Peyer's patch (tissue), 4 donors: ENCODE data around the gene SPACA6. TPM values are rescaled to one million over a fixed set of nuclear protein-coding genes. Genes with fewer than 3 reads are reported as not detected.
"Not testable (repeated sequence)": the region's sequence is repeated elsewhere in the genome, so short reads cannot be mapped to it uniquely, and the experiment has no call there.

Source experiments
- DNase-seq, 3 donors: peaks; one replicate each; pipeline ENCODE4 v3.0.0-alpha.2; 2017 to 2019
- H3K27ac ChIP-seq, 4 donors: fragments of 200-600 bp; sonication (generic); one replicate each; pipeline ENCODE4 v1.5.1; 2016 to 2019
- H3K27me3 ChIP-seq, 2 donors: fragments of 200-600 bp; sonication (generic); one replicate each; pipeline ENCODE4 v1.5.1; 2019
- H3K36me3 ChIP-seq, 3 donors: fragments of 200-600 bp; sonication (generic); one replicate each; pipeline ENCODE4 v1.5.1; 2016 to 2019
- H3K4me1 ChIP-seq, 4 donors: fragments of 200-600 bp; sonication (generic); one replicate each; pipeline ENCODE4 v1.5.1; 2016 to 2019
- H3K4me3 ChIP-seq, 4 donors: fragments of 200-600 bp; sonication (generic); 1 replicate in 3 of 4; 2 replicates in 1 of 4; pipeline ENCODE4 v1.5.1; 2016 to 2019; ENCODE audit warnings: mild to moderate bottlenecking in 1 of 4
- H3K9me3 ChIP-seq, 4 donors: fragments of 200-600 bp; sonication (generic); one replicate each; pipeline ENCODE4 v1.5.1; 2016 to 2019; ENCODE audit warnings: mild to moderate bottlenecking in 1 of 4
- CTCF ChIP-seq, 6 experiments: fragments of 450-650 bp in 4 of 6; fragments of 200-600 bp in 2 of 6; sonication (generic) in 1 of 6; IDR thresholded peaks; one replicate each; pipeline ENCODE4 v1.5.1; 2017 to 2019; ENCODE audit warnings: antibody characterized with exemption in 6 of 6, mild to moderate bottlenecking in 3 of 6, moderate library complexity in 1 of 6
- POLR2A ChIP-seq, 2 donors: fragments of 450-650 bp; IDR thresholded peaks; one replicate each; pipeline ENCODE4 v1.5.1; 2017; ENCODE audit warnings: antibody characterized with exemption in 2 of 2, mild to moderate bottlenecking in 2 of 2, moderate library complexity in 2 of 2
- total RNA-seq, 4 donors: library from RNA; depleted of rRNA; stranded (reverse); fragments of >200 nt; gene quantifications; one replicate each; pipeline ENCODE4 v1.1.0, GENCODE V29; 2016

Gene SPACA6
- 10 to 100 TPM in 3 of 4 donors, 1 to 10 TPM in 1; 3.0 to 29.7 (median 11.6) TPM for total RNA-seq

GRCh38 chr19:51693260-51693659, at the start of gene SPACA6:
Gene SPACA6, plus strand, starts transcription at chr19:51693330. Its CDS starts 197 bp downstream, at chr19:51693527.
- no peaks in the 10 kb centered on the region for H3K27me3 ChIP-seq
- no peak within 1 kb of the TSS for H3K27ac ChIP-seq
- H3K36me3 ChIP-seq = peaks cover 0 to 4% (median 0%) of the 10 kb centered on the region in 3 donors
- peaks cover 0 to 16% (median 7%) of the 10 kb centered on the region in 4 donors for H3K4me1 ChIP-seq
- DNase-seq = peak in 1 of 3 donors; percentile 37
- TF ChIP-seq CTCF (IDR thresholded peaks at IDR 0.05) (no peak), POLR2A (IDR thresholded peaks at IDR 0.05) (no peak)
- H3K4me3 ChIP-seq = peak within 1 kb of the TSS in 1 of 4 donors; percentile 87
- H3K9me3 ChIP-seq = no peaks in the 10 kb centered on the region

GRCh38 chr19:51644636-51645271, 48.4 kb upstream of the SPACA6 start:
- Histone ChIP-seq H3K9me3 (no peaks in the 10 kb centered on the region), H3K27ac (peak overlapping the region in 2 of 4 donors; percentile 45 to 67), H3K4me3 (peak overlapping the region in 3 of 4 donors; percentile 10 to 29 (median 24)), H3K36me3 (no peaks in the 10 kb centered on the region), H3K27me3 (no peaks in the 10 kb centered on the region), H3K4me1 (no peaks in the 10 kb centered on the region)
- no peak for TF ChIP-seq POLR2A (IDR thresholded peaks at IDR 0.05)
- no peak for TF ChIP-seq CTCF (IDR thresholded peaks at IDR 0.05)
- DNase-seq = no peak

GRCh38 chr19:51646730-51647129, 46.4 kb upstream of the SPACA6 start, which contains the start of gene SIGLEC14:
Gene SIGLEC14, minus strand, starts transcription at chr19:51646825. Its CDS starts 66 bp downstream, at chr19:51646759.
- H3K27me3 ChIP-seq, H3K9me3 ChIP-seq, H3K36me3 ChIP-seq, H3K4me1 ChIP-seq, DNase-seq: not testable (repeated sequence)
- Histone ChIP-seq H3K27ac (peak within 1 kb of the TSS in 2 of 4 donors; percentile 45 to 67), H3K4me3 (peak within 1 kb of the TSS in 2 of 4 donors; percentile 24 to 29)

GRCh38 chr19:51647318-51647717, 45.8 kb upstream of the SPACA6 start:
- no peak for TF ChIP-seq CTCF (IDR thresholded peaks at IDR 0.05)
- TF ChIP-seq POLR2A (IDR thresholded peaks at IDR 0.05) = no peak
- DNase-seq = no peak
- H3K4me1 ChIP-seq = peaks cover 0 to 7% (median 0%) of the 10 kb centered on the region in 4 donors
- H3K4me3 ChIP-seq = no peak overlapping the region
- H3K36me3 ChIP-seq = no peaks in the 10 kb centered on the region
- H3K27me3 ChIP-seq = no peaks in the 10 kb centered on the region
- H3K9me3 ChIP-seq = no peaks in the 10 kb centered on the region
- H3K27ac ChIP-seq = peak overlapping the region in 1 of 4 donors; percentile 59

GRCh38 chr19:51651216-51651846, 41.8 kb upstream of the SPACA6 start:
- Histone ChIP-seq H3K27me3 (no peaks in the 10 kb centered on the region), H3K9me3 (no peaks in the 10 kb centered on the region), H3K36me3 (no peaks in the 10 kb centered on the region), H3K4me1 (peaks cover 0 to 7% (median 0%) of the 10 kb centered on the region in 4 donors), H3K4me3 (no peak overlapping the region), H3K27ac (peak overlapping the region in 1 of 4 donors; percentile 69)
- TF ChIP-seq POLR2A (IDR thresholded peaks at IDR 0.05) (no peak), CTCF (IDR thresholded peaks at IDR 0.05) (no peak)
- DNase-seq = peak in 2 of 3 donors; percentile 66 to 75

GRCh38 chr19:51652266-51652665, 40.9 kb upstream of the SPACA6 start:
- H3K4me3 ChIP-seq = no peak overlapping the region
- H3K4me1 ChIP-seq = peaks cover 0 to 7% (median 0%) of the 10 kb centered on the region in 4 donors
- peak overlapping the region in 1 of 4 donors; percentile 69 for H3K27ac ChIP-seq
- H3K36me3 ChIP-seq = no peaks in the 10 kb centered on the region
- no peaks in the 10 kb centered on the region for H3K9me3 ChIP-seq
- no peak for DNase-seq
- TF ChIP-seq CTCF (IDR thresholded peaks at IDR 0.05) = no peak
- no peak for TF ChIP-seq POLR2A (IDR thresholded peaks at IDR 0.05)
- no peaks in the 10 kb centered on the region for H3K27me3 ChIP-seq
